ENCODE measurements around the gene GRK4.

GRCh38 chr4:2941138-2942036 is 22.0 kb upstream of the GRK4 start:
- TF ChIP-seq ZSCAN5A (tag by site-specific recombination; IDR thresholded peaks at IDR 0.05) (no peak), ZNF174 (tag by site-specific recombination; IDR thresholded peaks at IDR 0.05) (no peak), ZNF148 (tag by site-specific recombination; IDR thresholded peaks at IDR 0.05; ENCODE audit: borderline replicate concordance) (no peak), ZBTB7A (tag by site-specific recombination; IDR thresholded peaks at IDR 0.05; ENCODE audit: low read depth) (no peak), ZNF354C (tag by site-specific recombination; IDR thresholded peaks at IDR 0.05; ENCODE audit: borderline replicate concordance, low read depth) (no peak), CTCF (tag by site-specific recombination; IDR thresholded peaks at IDR 0.05) (no peak), TCF7L2 (IDR thresholded peaks at IDR 0.05; ENCODE audit: borderline replicate concordance, low read depth, low read length) (no peak), REPIN1 (tag by site-specific recombination; IDR thresholded peaks at IDR 0.05; ENCODE audit: low read depth) (no peak), ZNF664 (tag by site-specific recombination; IDR thresholded peaks at IDR 0.05) (no peak)

Data from HEK293 (cell line).